Rectal smooth muscle tissue (tissue), 1 donor: ENCODE measurements around the gene LRTM2.

Source experiments
- H3K27ac ChIP-seq: one replicate; pipeline ENCODE4 v1.7.0; 2013; ENCODE audit warnings: low read depth, low read length, inconsistent platforms
- H3K27me3 ChIP-seq: one replicate; pipeline ENCODE4 v1.7.0; 2013; ENCODE audit warnings: low read length; ENCODE audit not compliant: control insufficient read depth, insufficient read depth
- H3K36me3 ChIP-seq: one replicate; pipeline ENCODE4 v1.7.0; 2013; ENCODE audit warnings: low read length; ENCODE audit not compliant: control insufficient read depth, insufficient read depth
- H3K4me1 ChIP-seq: one replicate; pipeline ENCODE4 v1.7.0; 2013; ENCODE audit warnings: low read length; ENCODE audit not compliant: control insufficient read depth, insufficient read depth
- H3K4me3 ChIP-seq: one replicate; pipeline ENCODE4 v1.7.0; 2013; ENCODE audit warnings: low read length
- H3K9ac ChIP-seq: one replicate; pipeline ENCODE4 v1.7.0; 2013; ENCODE audit warnings: low read length

Gene LRTM2

GRCh38 chr12:1863823-1864222, 43.5 kb downstream of the LRTM2 start:
- Histone ChIP-seq H3K4me3 (no peak overlapping the region), H3K27me3 (no peaks in the 10 kb centered on the region), H3K4me1 (no peaks in the 10 kb centered on the region), H3K9ac (no peak overlapping the region), H3K27ac (no peak overlapping the region), H3K36me3 (no peaks in the 10 kb centered on the region)

- Histone ChIP-seq H3K9ac (no peak overlapping the region), H3K4me3 (no peak overlapping the region), H3K36me3 (no peaks in the 10 kb centered on the region), H3K27ac (no peak overlapping the region), H3K27me3 (no peaks in the 10 kb centered on the region), H3K4me1 (no peaks in the 10 kb centered on the region)
Measured at GRCh38 chr12:1864456-1864855, 44.1 kb downstream of the LRTM2 start.

- Histone ChIP-seq H3K27ac (no peak overlapping the region), H3K36me3 (no peaks in the 10 kb centered on the region), H3K4me3 (no peak overlapping the region), H3K4me1 (no peaks in the 10 kb centered on the region), H3K27me3 (no peaks in the 10 kb centered on the region), H3K9ac (no peak overlapping the region)
Measured at GRCh38 chr12:1864867-1865266, 44.5 kb downstream of the LRTM2 start.

DNA sequence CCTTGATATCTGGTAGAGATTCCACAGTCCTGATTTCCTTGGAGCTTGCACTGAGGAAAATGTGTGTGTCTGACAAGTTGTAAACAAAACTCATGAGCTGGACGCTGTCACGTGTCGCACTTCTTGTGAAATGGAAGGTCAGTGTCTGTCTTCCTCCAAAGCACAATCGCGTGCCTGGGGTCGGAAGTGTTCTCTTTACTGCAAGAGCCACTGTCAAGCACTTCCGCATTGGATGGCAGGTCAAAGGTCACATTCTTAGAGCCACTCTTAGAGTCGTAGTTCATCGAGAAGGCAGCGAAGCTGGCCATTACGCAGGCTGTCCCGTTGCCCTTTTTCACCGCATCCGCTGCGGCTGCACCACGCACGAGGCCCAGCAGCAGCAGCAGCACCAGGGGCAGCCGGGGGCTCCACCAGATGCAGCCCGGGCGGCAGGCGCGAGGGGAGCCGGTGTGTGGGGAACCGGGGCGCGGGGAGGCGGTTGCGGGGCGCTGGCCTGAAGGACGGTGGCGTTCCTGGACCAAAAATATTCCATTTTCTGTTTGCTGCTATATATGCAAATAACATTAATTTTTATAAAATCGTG, 45.0 kb downstream of the LRTM2 start:
- no peaks in the 10 kb centered on the region for H3K36me3 ChIP-seq
- no peaks in the 10 kb centered on the region for H3K4me1 ChIP-seq
- H3K27me3 ChIP-seq: no peaks in the 10 kb centered on the region
- H3K27ac ChIP-seq: no peak overlapping the region
- no peak overlapping the region for H3K9ac ChIP-seq
- no peak overlapping the region for H3K4me3 ChIP-seq

- Histone ChIP-seq H3K36me3 (no peaks in the 10 kb centered on the region), H3K9ac (no peak overlapping the region), H3K4me3 (no peak overlapping the region), H3K4me1 (no peaks in the 10 kb centered on the region), H3K27me3 (no peaks in the 10 kb centered on the region), H3K27ac (no peak overlapping the region)
Measured at GRCh38 chr12:1869145-1869544, 48.8 kb downstream of the LRTM2 start.

DNA sequence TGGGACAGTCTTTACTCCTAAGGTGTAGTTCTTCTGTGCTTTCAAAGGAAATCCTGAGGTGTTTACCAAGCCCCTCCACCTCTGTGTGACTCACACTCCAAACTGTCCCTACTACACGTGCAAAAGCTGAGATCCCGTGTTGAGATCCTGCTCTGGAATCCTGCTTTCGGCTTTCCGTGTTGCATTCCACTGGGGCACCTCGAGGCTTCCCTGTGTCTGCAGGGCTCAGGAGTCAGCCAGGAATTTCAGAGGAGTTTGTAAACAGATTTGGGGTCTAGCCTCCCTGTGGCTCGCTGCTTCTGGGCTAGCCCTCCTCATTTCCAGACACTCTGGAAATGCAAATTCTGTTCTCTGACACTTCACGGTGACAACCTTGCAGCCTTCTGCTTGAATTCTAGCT, 49.7 kb downstream of the LRTM2 start:
- H3K27ac ChIP-seq: no peak overlapping the region
- no peaks in the 10 kb centered on the region for H3K4me1 ChIP-seq
- no peaks in the 10 kb centered on the region for H3K36me3 ChIP-seq
- no peaks in the 10 kb centered on the region for H3K27me3 ChIP-seq
- no peak overlapping the region for H3K9ac ChIP-seq
- no peak overlapping the region for H3K4me3 ChIP-seq

DNA sequence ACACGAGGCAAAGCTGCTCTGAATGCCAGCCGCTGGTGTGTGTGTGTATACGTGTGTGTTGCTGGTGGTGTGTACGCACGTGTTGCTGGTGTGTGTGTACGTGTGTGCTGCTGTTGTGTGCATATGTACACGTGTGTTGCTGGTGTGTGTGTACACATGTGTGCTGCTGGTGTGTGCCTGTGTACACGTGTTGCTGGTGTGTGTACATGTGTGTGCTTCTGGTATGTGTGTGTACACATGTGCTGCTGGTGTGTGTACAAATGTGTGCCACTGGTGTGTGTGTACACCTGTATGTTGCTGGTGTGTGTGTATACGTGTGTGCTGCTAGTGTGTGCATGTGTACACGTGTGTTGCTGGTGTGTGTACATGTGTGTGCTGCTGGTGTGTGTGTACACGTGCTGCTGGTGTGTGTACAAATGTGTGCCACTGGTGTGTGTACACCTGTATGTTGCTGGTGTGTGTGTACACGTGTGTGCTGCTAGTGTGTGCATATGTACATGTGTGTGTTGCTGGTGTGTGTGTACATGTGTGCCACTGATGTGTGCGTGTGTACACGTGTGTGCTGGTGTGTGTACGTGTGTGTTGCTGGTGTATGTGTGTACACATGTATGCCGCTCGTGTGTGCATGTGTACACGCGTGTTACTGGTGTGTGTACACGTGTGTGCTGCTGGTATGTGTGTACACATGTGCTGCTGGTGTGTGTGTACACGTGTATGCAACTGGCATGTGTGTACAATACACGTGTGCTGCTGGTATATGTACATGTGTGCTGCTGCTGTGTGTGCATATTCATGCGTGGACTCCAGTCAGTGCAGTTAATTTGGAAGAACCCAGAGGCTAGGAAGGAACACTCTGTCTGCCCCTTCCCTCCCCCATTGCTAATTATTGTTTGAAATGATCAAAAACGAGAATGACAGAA, 50.9 kb downstream of the LRTM2 start:
- no peak overlapping the region for H3K27ac ChIP-seq
- H3K4me1 ChIP-seq: no peaks in the 10 kb centered on the region
- no peak overlapping the region for H3K4me3 ChIP-seq
- H3K36me3 ChIP-seq: no peaks in the 10 kb centered on the region
- no peak overlapping the region for H3K9ac ChIP-seq
- no peaks in the 10 kb centered on the region for H3K27me3 ChIP-seq

DNA sequence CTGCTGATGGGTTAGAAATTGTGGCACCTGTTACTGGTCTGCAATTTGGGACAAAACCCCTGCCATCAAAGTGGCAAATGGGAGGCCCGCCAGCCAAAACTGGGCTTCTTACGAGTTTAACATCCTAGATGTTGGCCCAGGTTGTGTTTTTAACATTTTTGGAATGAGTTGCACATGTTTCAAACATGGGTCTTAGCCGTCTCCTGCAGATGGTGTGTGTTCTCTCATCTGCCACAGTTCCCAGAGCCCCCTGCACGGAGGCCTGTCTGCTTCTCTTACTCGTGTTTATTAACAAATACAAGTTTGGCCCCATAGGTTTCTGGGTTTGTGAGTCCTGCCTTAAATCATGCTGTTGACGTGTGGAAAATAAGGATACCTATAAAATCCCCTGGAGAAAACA, 51.6 kb downstream of the LRTM2 start:
- Histone ChIP-seq H3K4me1 (no peaks in the 10 kb centered on the region), H3K27me3 (no peaks in the 10 kb centered on the region)

GRCh38 chr12:1872448-1872847, 52.1 kb downstream of the LRTM2 start:
- Histone ChIP-seq H3K36me3 (no peaks in the 10 kb centered on the region), H3K27me3 (no peaks in the 10 kb centered on the region), H3K9ac (no peak overlapping the region), H3K27ac (no peak overlapping the region), H3K4me1 (no peaks in the 10 kb centered on the region), H3K4me3 (no peak overlapping the region)

More for the DNA sequence above, 51.6 kb downstream of the LRTM2 start:
- no peak overlapping the region for H3K9ac ChIP-seq
- H3K27ac ChIP-seq: no peak overlapping the region
- H3K4me3 ChIP-seq: no peak overlapping the region
- H3K36me3 ChIP-seq: no peaks in the 10 kb centered on the region

- Histone ChIP-seq H3K9ac (no peak overlapping the region), H3K36me3 (no peaks in the 10 kb centered on the region), H3K4me1 (no peaks in the 10 kb centered on the region), H3K27ac (no peak overlapping the region), H3K4me3 (no peak overlapping the region), H3K27me3 (no peaks in the 10 kb centered on the region)
Measured at GRCh38 chr12:1873531-1874510, 53.5 kb downstream of the LRTM2 start.

DNA sequence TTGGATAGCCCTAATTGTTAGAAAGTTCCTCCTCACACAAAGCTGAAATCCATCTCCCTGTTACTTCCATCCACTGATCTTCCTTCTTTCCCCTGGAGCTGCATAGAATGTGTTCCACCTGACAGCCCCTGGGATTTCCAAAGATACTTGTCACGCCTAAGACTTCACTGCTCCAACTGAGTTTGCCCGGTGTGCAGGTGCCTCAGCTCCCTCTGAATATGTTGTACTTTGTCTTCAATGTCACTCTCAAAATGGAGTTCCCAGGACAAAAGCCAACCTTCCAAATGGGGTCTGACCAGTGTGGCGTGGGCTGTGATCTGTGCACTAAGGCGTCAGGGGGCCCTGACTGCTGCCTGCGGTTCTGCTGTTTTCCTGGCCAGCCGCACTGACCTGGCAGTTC, 55.2 kb downstream of the LRTM2 start:
- Histone ChIP-seq H3K4me3 (no peak overlapping the region), H3K4me1 (no peaks in the 10 kb centered on the region), H3K36me3 (no peaks in the 10 kb centered on the region), H3K9ac (no peak overlapping the region), H3K27ac (no peak overlapping the region), H3K27me3 (no peaks in the 10 kb centered on the region)

DNA sequence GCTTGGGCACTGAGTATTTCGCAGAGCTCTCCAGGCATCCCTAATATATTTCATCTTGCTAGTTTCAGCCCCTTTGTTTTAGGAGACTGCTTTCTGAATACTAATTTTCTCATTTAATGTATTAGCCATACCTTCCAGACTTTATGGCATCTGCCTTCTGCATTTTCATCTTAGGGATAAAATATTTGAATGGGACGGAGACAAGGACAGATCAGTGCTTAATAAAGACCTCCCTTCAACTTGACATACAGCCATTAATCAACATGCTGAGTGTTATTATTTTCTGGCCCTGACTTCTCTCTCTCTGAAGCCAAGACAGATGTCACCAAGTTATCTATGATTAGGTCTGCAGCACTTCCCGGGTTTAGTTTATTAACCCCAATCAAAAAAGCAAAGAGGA, 55.7 kb downstream of the LRTM2 start:
- Histone ChIP-seq H3K4me3 (no peak overlapping the region), H3K27me3 (no peaks in the 10 kb centered on the region), H3K36me3 (no peaks in the 10 kb centered on the region), H3K4me1 (no peaks in the 10 kb centered on the region), H3K27ac (no peak overlapping the region), H3K9ac (no peak overlapping the region)
